Caco-2 (cell line): ENCODE data around the gene SHISA8. TPM values are rescaled to one million over a fixed set of nuclear protein-coding genes. Genes with fewer than 3 reads are reported as not detected.

ENCODE experiments used
- BruUV-seq: library from RNA; stranded (reverse); fragments of 400-500 nt; replicated peaks from 2 replicates; lab custom pipeline; 2021; lab: Mats Ljungman, UMichigan
- CTCF ChIA-PET: fragments of 300-600 bp; sonication (Branson Sonifier 250); formaldehyde crosslinking; loops from one replicate; lab custom pipeline; 2022; ENCODE audit warnings: antibody characterized with exemption; lab: Charles Lee
- POLR2A ChIA-PET: fragments of 300-600 bp; sonication (Branson Sonifier 250); formaldehyde crosslinking; loops from one replicate; lab custom pipeline; 2022; ENCODE audit warnings: antibody characterized with exemption; lab: Charles Lee
- DNase-seq, 2 experiments: peaks; one replicate each; pipeline versions ENCODE4 v3.0.0 to v3.0.0-alpha.2; 2020 to 2022
- H3K27me3 ChIP-seq: replicated peaks from 2 replicates; pipeline ENCODE4 v1.6.0; 2011; ENCODE audit warnings: low read length; ENCODE audit not compliant: control insufficient read depth, insufficient read depth
- H3K36me3 ChIP-seq: 2 replicates; pipeline ENCODE4 v1.5.1; 2011; ENCODE audit warnings: low read length; ENCODE audit not compliant: control insufficient read depth, insufficient read depth
- H3K4me1 ChIP-seq: fragments of 250-450 bp; sonication (Bioruptor Pico); 2 replicates; pipeline ENCODE4 v1.5.1; 2020; ENCODE audit warnings: mild to moderate bottlenecking
- H3K4me3 ChIP-seq: 2 replicates; pipeline ENCODE4 v1.5.1; 2011; ENCODE audit warnings: low read depth, mild to moderate bottlenecking, control low read depth, low read length
- H3K9me3 ChIP-seq: fragments of 250-450 bp; sonication (Bioruptor Pico); 2 replicates; pipeline ENCODE4 v1.5.1; 2020; ENCODE audit warnings: mild to moderate bottlenecking, moderate library complexity
- H3K27ac Mint-ChIP-seq: one replicate; pipeline ENCODE4 v1.8.0; 2022; ENCODE audit warnings: mixed read lengths; ENCODE audit not compliant: unreplicated experiment
- H3K27me3 Mint-ChIP-seq: one replicate; pipeline ENCODE4 v1.8.0; 2022; ENCODE audit warnings: mixed read lengths; ENCODE audit not compliant: insufficient read depth, unreplicated experiment
- H3K36me3 Mint-ChIP-seq: one replicate; pipeline ENCODE4 v1.8.0; 2022; ENCODE audit warnings: mild to moderate bottlenecking, mixed read lengths; ENCODE audit not compliant: insufficient read depth, unreplicated experiment
- H3K4me1 Mint-ChIP-seq: one replicate; pipeline ENCODE4 v1.8.0; 2022; ENCODE audit warnings: low read depth, mixed read lengths; ENCODE audit not compliant: unreplicated experiment
- H3K4me3 Mint-ChIP-seq: one replicate; pipeline ENCODE4 v1.8.0; 2022; ENCODE audit warnings: mild to moderate bottlenecking, moderate library complexity, mixed read lengths; ENCODE audit not compliant: unreplicated experiment
- H3K9me3 Mint-ChIP-seq: one replicate; pipeline ENCODE4 v1.8.0; 2022; ENCODE audit warnings: mixed read lengths; ENCODE audit not compliant: unreplicated experiment
- CTCF ChIP-seq, 2 experiments: fragments of 200-600 bp in 1 of 2; IDR thresholded peaks; 1 replicate in 1 of 2; 2 replicates in 1 of 2; pipeline versions ENCODE4 v1.5.1 to v1.8.0; 2011 to 2022; ENCODE audit warnings: antibody characterized with exemption in 1 of 2, control low read depth in 1 of 2, inconsistent platforms in 1 of 2, low read depth in 1 of 2, low read length in 1 of 2, mild to moderate bottlenecking in 1 of 2, moderate library complexity in 1 of 2; ENCODE audit not compliant: insufficient read depth in 1 of 2, severe bottlenecking in 1 of 2, unreplicated experiment in 1 of 2
- intact Hi-C: fragments of 100-400 bp; cut with micrococcal nuclease; formaldehyde crosslinking; loops from one replicate; pipeline ENCODE4 v1.10.0; 2022; ENCODE audit not compliant: unreplicated experiment
- total RNA-seq: library from RNA; stranded (reverse); gene quantifications from 2 replicates; pipeline ENCODE4 v1.2.3, GENCODE V29; 2022

Gene SHISA8
- total RNA-seq, 1 experiment from 2014 or later = 1.4 TPM

- intact Hi-C loops = loop anchor here (2.0 to 5.0 kb wide), 2 partner anchors 51 to 125 kb away; partner anchors contain the start of genes NAGA, PHETA2 and WBP2NL
- Histone ChIP-seq H3K4me3 (peak overlapping the region; percentile 47), H3K9me3 (no peaks in the 10 kb centered on the region), H3K27me3 (no peaks in the 10 kb centered on the region), H3K36me3 (no peaks in the 10 kb centered on the region), H3K4me1 (peaks cover 11% of the 10 kb centered on the region)
- no peak for DNase-seq
- H3K36me3 Mint-ChIP-seq = peaks cover 33% of the 10 kb centered on the region
- peaks cover 13% of the 10 kb centered on the region for H3K4me1 Mint-ChIP-seq
- ChIA-PET POLR2A (interaction anchor here (0.5 to 1.2 kb wide), 10 partner anchors 8 to 1091 kb away, joined by 3 to 16 read pairs (median 6); partner anchors contain the start of genes CCDC134, SMDT1, SREBF2 and ST13), CTCF (interaction anchor here (0.7 to 1.7 kb wide), 9 partner anchors 10 to 281 kb away, joined by 3 to 25 read pairs (median 3); partner anchors contain the start of genes NDUFA6 and WBP2NL)
- no peaks in the 10 kb centered on the region for H3K27me3 Mint-ChIP-seq
- TF ChIP-seq CTCF (IDR thresholded peaks at IDR 0.05; ENCODE audit: insufficient read depth in 1 of 2, low read depth in 1 of 2, low read length in 1 of 2, severe bottlenecking in 1 of 2, unreplicated experiment in 1 of 2) = no peak
- H3K27ac Mint-ChIP-seq = peak overlapping the region; percentile 81
- BruUV-seq = TSS peak; percentile 69
- H3K4me3 Mint-ChIP-seq = peak overlapping the region; percentile 93
- no peaks in the 10 kb centered on the region for H3K9me3 Mint-ChIP-seq
These were observed 32.7 kb upstream of the SHISA8 start for GRCh38 chr22:41947424-41948080.

- peak within 1 kb of the TSS; percentile 47 for H3K4me3 ChIP-seq
- TF ChIP-seq CTCF (IDR thresholded peaks at IDR 0.05; ENCODE audit: insufficient read depth in 1 of 2, low read depth in 1 of 2, low read length in 1 of 2, severe bottlenecking in 1 of 2, unreplicated experiment in 1 of 2) = peak in 1 of 2 experiments; percentile 6
- intact Hi-C loops = loop anchor here (1.0 to 5.0 kb wide), 3 partner anchors 19 to 125 kb away; partner anchors contain the start of genes NAGA, PHETA2 and WBP2NL
- Mint-ChIP-seq H3K4me1 (peaks cover 13% of the 10 kb centered on the region), H3K27ac (peak within 1 kb of the TSS; percentile 81), H3K27me3 (no peaks in the 10 kb centered on the region), H3K4me3 (peak within 1 kb of the TSS; percentile 93), H3K9me3 (no peaks in the 10 kb centered on the region), H3K36me3 (peaks cover 34% of the 10 kb centered on the region)
- ChIA-PET CTCF (interaction anchor here (0.6 to 1.7 kb wide), 20 partner anchors 9 to 498 kb away, joined by 3 to 25 read pairs (median 3); partner anchors contain the start of genes CCDC134, NAGA, NDUFA6 and SREBF2), POLR2A (interaction anchor here (0.5 to 1.2 kb wide), 15 partner anchors 9 to 1165 kb away, joined by 3 to 16 read pairs (median 5); partner anchors contain the start of genes CCDC134, SERHL2, SMDT1 and SREBF2)
- no peaks in the 10 kb centered on the region for H3K27me3 ChIP-seq
- DNase-seq = peak; percentile 96 to 97
- BruUV-seq = no TSS peak
- H3K9me3 ChIP-seq = no peaks in the 10 kb centered on the region
- H3K36me3 ChIP-seq = no peaks in the 10 kb centered on the region; the same call in 1 of the 2 replicates
- H3K4me1 ChIP-seq = peaks cover 11% of the 10 kb centered on the region
These were observed 32.0 kb upstream of the SHISA8 start, which contains the start of gene CENPM for GRCh38 chr22:41946629-41947423. TSS of gene CENPM (minus strand) at chr22:41947152. CDS start at chr22:41947076, 76 bp downstream.
